Measurements from ENCODE around the gene KLF15. TPM values are rescaled to one million over a fixed set of nuclear protein-coding genes. Genes with fewer than 3 reads are reported as not detected.

KLF15 gene
- total and polyA plus RNA-seq, 2 donors (not counting 1 experiment from before 2014, with no cell fraction given), result 0.10 to 2.2 TPM

- DNase-seq (no peak), ATAC-seq (ENCODE audit: low read depth) (no peak)
- Histone ChIP-seq H3K4me1 (ENCODE audit: control insufficient read depth in 2 of 2, insufficient read depth in 2 of 2, low read length in 2 of 2) (no peaks in the 10 kb centered on the region), H3K27me3 (replicated peaks in 1 of 4; ENCODE audit: control extremely low read depth in 1 of 4, control insufficient read depth in 3 of 4, insufficient read depth in 4 of 4, low read length in 3 of 4) (peaks cover 0 to 2% (median 0%) of the 10 kb centered on the region in 4 experiments), H3K27ac (ENCODE audit: low read length in 2 of 2) (no peak overlapping the region), H3K4me3 (ENCODE audit: control extremely low read depth in 1 of 5, extremely low read depth in 1 of 5, insufficient read depth in 1 of 5, low read depth in 2 of 5, low read length in 4 of 5) (no peak overlapping the region), H2AFZ (ENCODE audit: insufficient read depth, low read depth, low read length, poor library complexity, severe bottlenecking) (no peak overlapping the region), H3K4me2 (replicated peaks; ENCODE audit: low read depth, low read length, poor library complexity, severe bottlenecking) (no peak overlapping the region), H3K36me3 (replicated peaks in 1 of 2; ENCODE audit: control extremely low read depth in 1 of 2, control insufficient read depth in 1 of 2, extremely low read depth in 1 of 2, insufficient read depth in 2 of 2, low read length in 1 of 2) (no peaks in the 10 kb centered on the region), H3K79me2 (ENCODE audit: control insufficient read depth, insufficient read depth, low read length) (no peaks in the 10 kb centered on the region), H3K9ac (ENCODE audit: low read length) (no peak overlapping the region), H3K9me3 (ENCODE audit: control extremely low read depth in 1 of 3, control insufficient read depth in 2 of 3, insufficient read depth in 1 of 3, low read length in 2 of 3) (no peaks in the 10 kb centered on the region), H4K20me1 (ENCODE audit: control insufficient read depth, insufficient read depth, low read length, poor library complexity, severe bottlenecking) (no peaks in the 10 kb centered on the region)
- POLR2A ChIA-PET, result no interaction called here
- no peak for TF ChIP-seq EZH2 (IDR thresholded peaks at IDR 0.05; ENCODE audit: borderline replicate concordance, insufficient read depth, low read depth, low read length, poor library complexity, severe bottlenecking)
- Mint-ChIP-seq H3K4me1 (no peaks in the 10 kb centered on the region), H3K9me3 (ENCODE audit: insufficient read depth) (no peaks in the 10 kb centered on the region), H3K27ac (no peak overlapping the region), H3K27me3 (peaks cover 3% of the 10 kb centered on the region), H3K4me3 (no peak overlapping the region)
- WGBS (ENCODE audit: insufficient coverage), result 81% methylated on average over 4 of the region's 4 CpGs
- intact Hi-C loops (cut with micrococcal nuclease), result no loop called here
- CTCF ChIA-PET, result no interaction called here
These were observed 17.7 kb downstream of the KLF15 start for GRCh38 chr3:126339466-126339865.

- WGBS (ENCODE audit: insufficient coverage), result 63% methylated on average over 15 of the region's 15 CpGs
- Mint-ChIP-seq H3K4me1 (no peaks in the 10 kb centered on the region), H3K9me3 (ENCODE audit: insufficient read depth) (no peaks in the 10 kb centered on the region), H3K27ac (no peak overlapping the region), H3K4me3 (no peak overlapping the region), H3K27me3 (peaks cover 3% of the 10 kb centered on the region)
- DNase-seq (no peak), ATAC-seq (ENCODE audit: low read depth) (no peak)
- TF ChIP-seq EZH2 (IDR thresholded peaks at IDR 0.05; ENCODE audit: borderline replicate concordance, insufficient read depth, low read depth, low read length, poor library complexity, severe bottlenecking) (no peak), CTCF (IDR thresholded peaks at IDR 0.05) (no peak)
- no peak overlapping the region for H2AFZ ChIP-seq (ENCODE audit: insufficient read depth, low read depth, low read length, poor library complexity, severe bottlenecking)
- no peaks in the 10 kb centered on the region for H4K20me1 ChIP-seq (ENCODE audit: control insufficient read depth, insufficient read depth, low read length, poor library complexity, severe bottlenecking)
- H3K27me3 ChIP-seq (replicated peaks in 1 of 4; ENCODE audit: control extremely low read depth in 1 of 4, control insufficient read depth in 3 of 4, insufficient read depth in 4 of 4, low read length in 3 of 4), result peaks cover 0 to 2% (median 0%) of the 10 kb centered on the region in 4 experiments
- H3K9me3 ChIP-seq (ENCODE audit: control extremely low read depth in 1 of 3, control insufficient read depth in 2 of 3, insufficient read depth in 1 of 3, low read length in 2 of 3), result no peaks in the 10 kb centered on the region
- H3K79me2 ChIP-seq (ENCODE audit: control insufficient read depth, insufficient read depth, low read length), result no peaks in the 10 kb centered on the region
- H3K36me3 ChIP-seq (replicated peaks in 1 of 2; ENCODE audit: control extremely low read depth in 1 of 2, control insufficient read depth in 1 of 2, extremely low read depth in 1 of 2, insufficient read depth in 2 of 2, low read length in 1 of 2), result no peaks in the 10 kb centered on the region
- H3K4me2 ChIP-seq (replicated peaks; ENCODE audit: low read depth, low read length, poor library complexity, severe bottlenecking), result no peak overlapping the region
- CTCF ChIA-PET, result no interaction called here
- no peaks in the 10 kb centered on the region for H3K4me1 ChIP-seq (ENCODE audit: control insufficient read depth in 2 of 2, insufficient read depth in 2 of 2, low read length in 2 of 2)
- intact Hi-C loops (cut with micrococcal nuclease), result no loop called here
- H3K9ac ChIP-seq (ENCODE audit: low read length), result no peak overlapping the region
- no peak overlapping the region for H3K27ac ChIP-seq (ENCODE audit: low read length in 2 of 2)
- POLR2A ChIA-PET, result no interaction called here
- no peak overlapping the region for H3K4me3 ChIP-seq (ENCODE audit: control extremely low read depth in 1 of 5, extremely low read depth in 1 of 5, insufficient read depth in 1 of 5, low read depth in 2 of 5, low read length in 4 of 5)
These were observed 18.4 kb downstream of the KLF15 start for GRCh38 chr3:126338790-126339288.

All from B cell (primary cell).